Measurements from ENCODE around the gene MS4A3. TPM values are rescaled to one million over a fixed set of nuclear protein-coding genes. Genes with fewer than 3 reads are reported as not detected.
A peak's percentile ranks its signal among the peaks of the same experiment; 100 is the strongest.

The MS4A3 gene
- total and polyA plus RNA-seq, 2 experiments from 2014 or later = not detected

- Mint-ChIP-seq H3K27ac (no peak overlapping the region), H3K36me3 (ENCODE audit: low read depth) (peaks cover 8% of the 10 kb centered on the region; the same call in 2 of the 3 replicates), H3K9me3 (peaks cover 4% of the 10 kb centered on the region; the same call in 2 of the 3 replicates), H3K27me3 (ENCODE audit: insufficient read depth, low read depth, poor library complexity) (peaks cover 3% of the 10 kb centered on the region), H3K4me3 (no peak overlapping the region), H3K4me1 (peaks cover 7% of the 10 kb centered on the region; the same call in 2 of the 3 replicates)
- DNase-seq (ENCODE audit: low spot score) = peak; percentile 48
- no peaks in the 10 kb centered on the region for H4K20me1 ChIP-seq (replicated peaks; ENCODE audit: insufficient read depth)
- H3K27me3 ChIP-seq (ENCODE audit: insufficient read depth) = no peaks in the 10 kb centered on the region
- H2AFZ ChIP-seq = no peak overlapping the region
- H3K4me1 ChIP-seq (ENCODE audit: insufficient read depth) = peaks cover 9% of the 10 kb centered on the region; the same call in 1 of the 2 replicates
- no peak overlapping the region for H3K4me2 ChIP-seq
- H3K9me2 ChIP-seq (ENCODE audit: insufficient read depth) = no peaks in the 10 kb centered on the region
- no peak for TF ChIP-seq NANOG (IDR thresholded peaks at IDR 0.05; ENCODE audit: borderline replicate concordance)
- TF ChIP-seq CREB1 (CRISPR knock-in tag; IDR thresholded peaks at IDR 0.05; ENCODE audit: low read depth) = no peak
- TF ChIP-seq ZNF462 (CRISPR knock-in tag; IDR thresholded peaks at IDR 0.05) = no peak
- TF ChIP-seq EZH2phosphoT487 (IDR thresholded peaks at IDR 0.05; ENCODE audit: unreplicated experiment) = no peak
- no peak for TF ChIP-seq POLR2AphosphoS5 (IDR thresholded peaks at IDR 0.05; ENCODE audit: low read depth)
- TF ChIP-seq EZH2 (IDR thresholded peaks at IDR 0.05; ENCODE audit: low read depth, unreplicated experiment) = no peak
- no peak for TF ChIP-seq JUNB (IDR thresholded peaks at IDR 0.05; ENCODE audit: unreplicated experiment)
- TF ChIP-seq STAT1 (IDR thresholded peaks at IDR 0.05; ENCODE audit: unreplicated experiment) = no peak
- no peak for TF ChIP-seq ZNF331 (CRISPR knock-in tag; IDR thresholded peaks at IDR 0.05; ENCODE audit: low read depth)
- TF ChIP-seq ETS1 (IDR thresholded peaks at IDR 0.05) = no peak
- no peak for TF ChIP-seq REST (IDR thresholded peaks at IDR 0.05; ENCODE audit: unreplicated experiment)
- no peak for TF ChIP-seq ZNF114 (CRISPR knock-in tag; IDR thresholded peaks at IDR 0.05)
- TF ChIP-seq CTCF (conservative IDR thresholded peaks at IDR 0.05; ENCODE audit: low read depth in 2 of 2) = no peak
- peak; percentile 64 for ATAC-seq
- H3K79me2 ChIP-seq (replicated peaks; ENCODE audit: insufficient read depth) = no peaks in the 10 kb centered on the region
- H3K4me3 ChIP-seq = no peak overlapping the region
- H3K27ac ChIP-seq (ENCODE audit: low read depth) = no peak overlapping the region
- H3F3A ChIP-seq (replicated peaks; ENCODE audit: low read depth) = no peaks in the 10 kb centered on the region
- no peaks in the 10 kb centered on the region for H3K36me3 ChIP-seq (ENCODE audit: insufficient read depth)
Observed at GRCh38 chr11:60018058-60018457, 38.4 kb upstream of the MS4A3 start.

Measured in GM23338 (cell line).